ENCODE data around the gene PLIN5. TPM values are rescaled to one million over a fixed set of nuclear protein-coding genes. Genes with fewer than 3 reads are reported as not detected.
"Not testable (repeated sequence)": the region's sequence is repeated elsewhere in the genome, so short reads cannot be mapped to it uniquely, and the experiment has no call there.

The PLIN5 gene
- polyA plus RNA-seq, 3 donors = 0.28 to 3.0 (median 0.58) TPM

DNA sequence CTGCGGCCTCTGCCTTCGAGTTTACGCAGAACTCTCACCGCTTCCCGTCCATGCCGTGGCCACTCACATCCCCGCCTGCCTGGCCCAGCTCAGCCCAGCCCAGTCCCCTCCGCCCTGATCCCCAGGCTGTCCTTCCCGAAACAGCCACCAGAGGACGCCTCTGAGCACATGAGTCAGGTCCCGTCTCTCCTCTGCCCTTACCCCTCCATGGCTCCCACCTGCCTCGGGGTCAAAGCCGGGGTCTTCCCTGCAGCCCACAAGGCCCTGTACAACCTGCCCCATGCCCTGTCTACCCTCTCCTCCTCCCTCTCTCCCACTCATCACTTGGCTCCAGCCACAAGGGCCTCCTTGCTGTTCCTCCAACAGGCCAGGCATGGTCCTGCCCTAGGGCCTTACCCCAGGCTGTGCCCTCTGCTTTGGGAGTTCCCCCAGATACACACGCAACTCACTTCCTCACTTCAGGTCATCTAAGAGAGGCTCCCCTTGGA lies 32.6 kb upstream of the PLIN5 start:
- H3K27me3 ChIP-seq (ENCODE audit: control insufficient read depth in 2 of 2, insufficient read depth in 2 of 2, low read length in 2 of 2) = no peaks in the 10 kb centered on the region
- no peaks in the 10 kb centered on the region for H4K20me1 ChIP-seq (ENCODE audit: insufficient read depth, low read length)
- H3K36me3 ChIP-seq (replicated peaks in 1 of 2; ENCODE audit: control insufficient read depth in 1 of 2, insufficient read depth in 2 of 2, low read length in 2 of 2) = no peaks in the 10 kb centered on the region
- Mint-ChIP-seq H3K4me1 (peaks cover 45% of the 10 kb centered on the region), H3K27ac (peak overlapping the region; percentile 83 to 96 (median 89)), H3K9me3 (peaks cover 0 to 3% (median 0%) of the 10 kb centered on the region in 7 donors), H3K4me3 (peak overlapping the region; percentile 16 to 30), H3K27me3 (ENCODE audit: low read depth in 3 of 3) (peaks cover 3 to 20% (median 5%) of the 10 kb centered on the region in 3 donors), H3K36me3 (no peaks in the 10 kb centered on the region)
- TF ChIP-seq, protein P1, sequence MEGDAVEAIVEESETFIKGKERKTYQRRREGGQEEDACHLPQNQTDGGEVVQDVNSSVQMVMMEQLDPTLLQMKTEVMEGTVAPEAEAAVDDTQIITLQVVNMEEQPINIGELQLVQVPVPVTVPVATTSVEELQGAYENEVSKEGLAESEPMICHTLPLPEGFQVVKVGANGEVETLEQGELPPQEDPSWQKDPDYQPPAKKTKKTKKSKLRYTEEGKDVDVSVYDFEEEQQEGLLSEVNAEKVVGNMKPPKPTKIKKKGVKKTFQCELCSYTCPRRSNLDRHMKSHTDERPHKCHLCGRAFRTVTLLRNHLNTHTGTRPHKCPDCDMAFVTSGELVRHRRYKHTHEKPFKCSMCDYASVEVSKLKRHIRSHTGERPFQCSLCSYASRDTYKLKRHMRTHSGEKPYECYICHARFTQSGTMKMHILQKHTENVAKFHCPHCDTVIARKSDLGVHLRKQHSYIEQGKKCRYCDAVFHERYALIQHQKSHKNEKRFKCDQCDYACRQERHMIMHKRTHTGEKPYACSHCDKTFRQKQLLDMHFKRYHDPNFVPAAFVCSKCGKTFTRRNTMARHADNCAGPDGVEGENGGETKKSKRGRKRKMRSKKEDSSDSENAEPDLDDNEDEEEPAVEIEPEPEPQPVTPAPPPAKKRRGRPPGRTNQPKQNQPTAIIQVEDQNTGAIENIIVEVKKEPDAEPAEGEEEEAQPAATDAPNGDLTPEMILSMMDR (IDR thresholded peaks at IDR 0.05) = peak; percentile 98
- DNase-seq = peak; percentile 91 to 94 (median 91)
- 66% methylated on average over 14 of the region's 14 CpGs for WGBS (ENCODE audit: insufficient coverage)
- H3K9ac ChIP-seq (ENCODE audit: insufficient read depth, low read length, poor library complexity, severe bottlenecking) = peak overlapping the region; percentile 50
- H3K79me2 ChIP-seq (ENCODE audit: insufficient read depth, low read length) = no peaks in the 10 kb centered on the region
- H3K9me3 ChIP-seq (replicated peaks in 1 of 2; ENCODE audit: control insufficient read depth in 1 of 2, insufficient read depth in 1 of 2, low read length in 2 of 2) = no peaks in the 10 kb centered on the region
- intact Hi-C loops (cut with micrococcal nuclease) = no loop called here
- H3K4me2 ChIP-seq (replicated peaks; ENCODE audit: extremely low read depth, low read length, poor library complexity, severe bottlenecking) = no peak overlapping the region
- H3K4me3 ChIP-seq (replicated peaks in 1 of 3; ENCODE audit: low read depth in 2 of 3, low read length in 3 of 3) = no peak overlapping the region
- H3K27ac ChIP-seq (ENCODE audit: low read depth in 1 of 2, low read length in 2 of 2) = peak overlapping the region; percentile 75 to 88
- peaks cover 39 to 43% of the 10 kb centered on the region in 2 donors for H3K4me1 ChIP-seq (ENCODE audit: control insufficient read depth in 1 of 2, insufficient read depth in 2 of 2, low read length in 2 of 2)
- H2AFZ ChIP-seq (ENCODE audit: insufficient read depth, low read depth, low read length, poor library complexity, severe bottlenecking) = no peak overlapping the region

DNA sequence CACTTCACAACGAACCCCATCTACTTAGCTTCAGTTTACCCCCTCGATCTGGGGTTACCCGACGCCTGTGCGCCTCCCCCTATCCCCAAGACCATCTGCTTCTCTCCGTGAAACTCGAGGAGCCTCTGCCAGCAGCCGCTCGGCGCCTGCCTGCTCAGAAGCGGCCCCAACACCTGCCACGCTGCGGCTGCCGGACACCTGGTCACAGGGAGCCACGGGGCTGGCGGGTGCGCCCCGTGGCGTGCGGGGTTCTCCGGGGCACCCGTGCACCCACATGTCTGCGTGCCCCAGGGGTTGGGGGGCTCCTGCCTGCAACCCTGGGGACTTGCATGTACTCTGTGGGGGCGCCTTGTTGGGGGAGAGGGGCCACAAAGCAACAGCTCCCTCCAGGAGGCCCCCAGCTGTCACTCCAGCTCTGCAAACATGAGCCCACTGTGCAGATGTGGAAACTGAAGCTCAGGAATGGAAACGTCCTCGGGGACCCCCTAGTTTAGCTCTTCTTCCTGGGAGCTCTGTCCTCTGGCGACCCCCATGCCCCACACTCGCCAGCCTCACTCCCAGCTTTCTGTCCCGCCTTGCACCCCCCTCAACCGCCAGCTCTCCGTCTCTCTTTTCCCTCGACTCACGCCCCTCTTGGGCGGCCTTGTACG lies 31.5 kb upstream of the PLIN5 start:
- intact Hi-C loops (cut with micrococcal nuclease) = no loop called here
- H3K27me3 Mint-ChIP-seq (ENCODE audit: low read depth in 3 of 3) = peaks cover 3 to 19% (median 5%) of the 10 kb centered on the region in 3 donors
- Histone ChIP-seq H2AFZ (ENCODE audit: insufficient read depth, low read depth, low read length, poor library complexity, severe bottlenecking) (no peak overlapping the region), H3K27me3 (ENCODE audit: control insufficient read depth in 2 of 2, insufficient read depth in 2 of 2, low read length in 2 of 2) (no peaks in the 10 kb centered on the region), H3K4me2 (replicated peaks; ENCODE audit: extremely low read depth, low read length, poor library complexity, severe bottlenecking) (no peak overlapping the region), H3K27ac (ENCODE audit: low read depth in 1 of 2, low read length in 2 of 2) (peak overlapping the region in 1 of 2 donors; percentile 88), H3K4me1 (ENCODE audit: control insufficient read depth in 1 of 2, insufficient read depth in 2 of 2, low read length in 2 of 2) (peaks cover 43 to 48% of the 10 kb centered on the region in 2 donors), H3K9ac (ENCODE audit: insufficient read depth, low read length, poor library complexity, severe bottlenecking) (peak overlapping the region; percentile 50), H3K4me3 (replicated peaks in 1 of 3; ENCODE audit: low read depth in 2 of 3, low read length in 3 of 3) (no peak overlapping the region), H3K9me3 (replicated peaks in 1 of 2; ENCODE audit: control insufficient read depth in 1 of 2, insufficient read depth in 1 of 2, low read length in 2 of 2) (no peaks in the 10 kb centered on the region), H4K20me1 (ENCODE audit: insufficient read depth, low read length) (no peaks in the 10 kb centered on the region), H3K36me3 (replicated peaks in 1 of 2; ENCODE audit: control insufficient read depth in 1 of 2, insufficient read depth in 2 of 2, low read length in 2 of 2) (no peaks in the 10 kb centered on the region), H3K79me2 (ENCODE audit: insufficient read depth, low read length) (no peaks in the 10 kb centered on the region)
- DNase-seq = no peak
- H3K4me1 Mint-ChIP-seq = peaks cover 56% of the 10 kb centered on the region
- no peaks in the 10 kb centered on the region for H3K36me3 Mint-ChIP-seq
- TF ChIP-seq, protein P1 (IDR thresholded peaks at IDR 0.05) = no peak
- WGBS (ENCODE audit: insufficient coverage) = 86% methylated on average over 26 of the region's 35 CpGs
- peak overlapping the region; percentile 15 to 96 (median 76) for H3K27ac Mint-ChIP-seq
- H3K9me3 Mint-ChIP-seq = peaks cover 0 to 2% (median 0%) of the 10 kb centered on the region in 7 donors
- peak overlapping the region in 1 of 2 donors; percentile 2 for H3K4me3 Mint-ChIP-seq

DNA sequence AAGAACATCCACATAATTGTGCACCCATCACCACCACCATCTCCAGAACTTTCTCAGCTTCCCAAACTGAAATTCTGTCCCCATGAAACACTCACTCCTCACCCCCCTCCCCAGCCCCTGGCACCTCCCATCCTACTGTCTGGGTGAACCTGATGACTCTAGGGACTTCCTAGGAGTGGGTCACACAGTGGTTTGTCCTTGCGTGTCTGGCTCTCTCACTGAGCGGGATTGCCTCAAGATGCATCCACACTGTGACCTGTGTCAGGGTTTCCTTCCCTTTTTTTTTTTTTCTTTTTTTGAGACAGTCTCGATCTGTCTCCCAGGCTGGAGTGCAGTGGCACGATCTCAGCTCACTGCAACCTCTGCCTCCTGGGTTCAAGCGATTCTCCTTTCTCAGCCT lies 28.5 kb upstream of the PLIN5 start:
- H3K27me3 ChIP-seq (ENCODE audit: control insufficient read depth in 2 of 2, insufficient read depth in 2 of 2, low read length in 2 of 2); H3K4me2 ChIP-seq (replicated peaks; ENCODE audit: extremely low read depth, low read length, poor library complexity, severe bottlenecking); H3K9me3 Mint-ChIP-seq; H4K20me1 ChIP-seq (ENCODE audit: insufficient read depth, low read length); intact Hi-C loops (cut with micrococcal nuclease); H3K36me3 ChIP-seq (replicated peaks in 1 of 2; ENCODE audit: control insufficient read depth in 1 of 2, insufficient read depth in 2 of 2, low read length in 2 of 2); H2AFZ ChIP-seq (ENCODE audit: insufficient read depth, low read depth, low read length, poor library complexity, severe bottlenecking); H3K79me2 ChIP-seq (ENCODE audit: insufficient read depth, low read length); H3K4me3 ChIP-seq (replicated peaks in 1 of 3; ENCODE audit: low read depth in 2 of 3, low read length in 3 of 3); H3K9me3 ChIP-seq (replicated peaks in 1 of 2; ENCODE audit: control insufficient read depth in 1 of 2, insufficient read depth in 1 of 2, low read length in 2 of 2); H3K36me3 Mint-ChIP-seq: not testable (repeated sequence)
- peak overlapping the region; percentile 91 to 99 (median 96) for H3K27ac Mint-ChIP-seq
- Histone ChIP-seq H3K4me1 (ENCODE audit: control insufficient read depth in 1 of 2, insufficient read depth in 2 of 2, low read length in 2 of 2) (peaks cover 61% of the 10 kb centered on the region in 2 donors), H3K9ac (ENCODE audit: insufficient read depth, low read length, poor library complexity, severe bottlenecking) (peak overlapping the region; percentile 53), H3K27ac (ENCODE audit: low read depth in 1 of 2, low read length in 2 of 2) (peak overlapping the region; percentile 70 to 83)
- WGBS (ENCODE audit: insufficient coverage) = 0% methylated on average over 1 of the region's 5 CpGs
- DNase-seq = peak; percentile 93 to 98 (median 98)
- H3K4me3 Mint-ChIP-seq = peak overlapping the region; percentile 35 to 39
- H3K4me1 Mint-ChIP-seq = peaks cover 63% of the 10 kb centered on the region
- H3K27me3 Mint-ChIP-seq (ENCODE audit: low read depth in 3 of 3) = peaks cover 3 to 17% (median 5%) of the 10 kb centered on the region in 3 donors

Data from CD14-positive monocyte (primary cell).